Caco-2 (cell line): Measurements from ENCODE around the gene PALM2AKAP2. TPM values are rescaled to one million over a fixed set of nuclear protein-coding genes. Genes with fewer than 3 reads are reported as not detected.

Experiments
- BruUV-seq: library from RNA; stranded (reverse); fragments of 400-500 nt; replicated peaks from 2 replicates; lab custom pipeline; 2021; lab: Mats Ljungman, UMichigan
- CTCF ChIA-PET: fragments of 300-600 bp; sonication (Branson Sonifier 250); formaldehyde crosslinking; loops from one replicate; lab custom pipeline; 2022; ENCODE audit warnings: antibody characterized with exemption; lab: Charles Lee
- POLR2A ChIA-PET: fragments of 300-600 bp; sonication (Branson Sonifier 250); formaldehyde crosslinking; loops from one replicate; lab custom pipeline; 2022; ENCODE audit warnings: antibody characterized with exemption; lab: Charles Lee
- DNase-seq, 2 experiments: peaks; one replicate each; pipeline versions ENCODE4 v3.0.0 to v3.0.0-alpha.2; 2020 to 2022
- H3K27me3 ChIP-seq: replicated peaks from 2 replicates; pipeline ENCODE4 v1.6.0; 2011; ENCODE audit warnings: low read length; ENCODE audit not compliant: control insufficient read depth, insufficient read depth
- H3K36me3 ChIP-seq: 2 replicates; pipeline ENCODE4 v1.5.1; 2011; ENCODE audit warnings: low read length; ENCODE audit not compliant: control insufficient read depth, insufficient read depth
- H3K4me1 ChIP-seq: fragments of 250-450 bp; sonication (Bioruptor Pico); 2 replicates; pipeline ENCODE4 v1.5.1; 2020; ENCODE audit warnings: mild to moderate bottlenecking
- H3K4me3 ChIP-seq: 2 replicates; pipeline ENCODE4 v1.5.1; 2011; ENCODE audit warnings: low read depth, mild to moderate bottlenecking, control low read depth, low read length
- H3K9me3 ChIP-seq: fragments of 250-450 bp; sonication (Bioruptor Pico); 2 replicates; pipeline ENCODE4 v1.5.1; 2020; ENCODE audit warnings: mild to moderate bottlenecking, moderate library complexity
- H3K27ac Mint-ChIP-seq: one replicate; pipeline ENCODE4 v1.8.0; 2022; ENCODE audit warnings: mixed read lengths; ENCODE audit not compliant: unreplicated experiment
- H3K27me3 Mint-ChIP-seq: one replicate; pipeline ENCODE4 v1.8.0; 2022; ENCODE audit warnings: mixed read lengths; ENCODE audit not compliant: insufficient read depth, unreplicated experiment
- H3K36me3 Mint-ChIP-seq: one replicate; pipeline ENCODE4 v1.8.0; 2022; ENCODE audit warnings: mild to moderate bottlenecking, mixed read lengths; ENCODE audit not compliant: insufficient read depth, unreplicated experiment
- H3K4me1 Mint-ChIP-seq: one replicate; pipeline ENCODE4 v1.8.0; 2022; ENCODE audit warnings: low read depth, mixed read lengths; ENCODE audit not compliant: unreplicated experiment
- H3K4me3 Mint-ChIP-seq: one replicate; pipeline ENCODE4 v1.8.0; 2022; ENCODE audit warnings: mild to moderate bottlenecking, moderate library complexity, mixed read lengths; ENCODE audit not compliant: unreplicated experiment
- H3K9me3 Mint-ChIP-seq: one replicate; pipeline ENCODE4 v1.8.0; 2022; ENCODE audit warnings: mixed read lengths; ENCODE audit not compliant: unreplicated experiment
- CTCF ChIP-seq, 2 experiments: fragments of 200-600 bp in 1 of 2; IDR thresholded peaks; 1 replicate in 1 of 2; 2 replicates in 1 of 2; pipeline versions ENCODE4 v1.5.1 to v1.8.0; 2011 to 2022; ENCODE audit warnings: antibody characterized with exemption in 1 of 2, control low read depth in 1 of 2, inconsistent platforms in 1 of 2, low read depth in 1 of 2, low read length in 1 of 2, mild to moderate bottlenecking in 1 of 2, moderate library complexity in 1 of 2; ENCODE audit not compliant: insufficient read depth in 1 of 2, severe bottlenecking in 1 of 2, unreplicated experiment in 1 of 2
- intact Hi-C: fragments of 100-400 bp; cut with micrococcal nuclease; formaldehyde crosslinking; loops from one replicate; pipeline ENCODE4 v1.10.0; 2022; ENCODE audit not compliant: unreplicated experiment
- total RNA-seq: library from RNA; stranded (reverse); gene quantifications from 2 replicates; pipeline ENCODE4 v1.2.3, GENCODE V29; 2022

Gene PALM2AKAP2
- total RNA-seq, 1 experiment from 2014 or later, result 0.54 TPM

GRCh38 chr9:109767814-109768213 lies 12.2 kb upstream of the PALM2AKAP2 start:
- no TSS peak for BruUV-seq
- H3K4me3 Mint-ChIP-seq, result no peak overlapping the region
- intact Hi-C loops, result no loop called here
- H3K27me3 Mint-ChIP-seq, result peaks cover 11% of the 10 kb centered on the region
- H3K27ac Mint-ChIP-seq, result no peak overlapping the region
- peaks cover 16% of the 10 kb centered on the region; the same call in 1 of the 2 replicates for H3K4me1 ChIP-seq
- ChIA-PET POLR2A (no interaction called here), CTCF (no interaction called here)
- no peak for TF ChIP-seq CTCF (IDR thresholded peaks at IDR 0.05; ENCODE audit: insufficient read depth in 1 of 2, low read depth in 1 of 2, low read length in 1 of 2, severe bottlenecking in 1 of 2, unreplicated experiment in 1 of 2)
- H3K36me3 ChIP-seq, result no peaks in the 10 kb centered on the region
- DNase-seq, result no peak
- no peaks in the 10 kb centered on the region for H3K9me3 Mint-ChIP-seq
- no peaks in the 10 kb centered on the region for H3K36me3 Mint-ChIP-seq
- H3K4me1 Mint-ChIP-seq, result peaks cover 8% of the 10 kb centered on the region
- no peak overlapping the region for H3K4me3 ChIP-seq
- H3K27me3 ChIP-seq, result no peaks in the 10 kb centered on the region
- no peaks in the 10 kb centered on the region for H3K9me3 ChIP-seq

- Histone ChIP-seq H3K4me3 (no peak overlapping the region), H3K4me1 (peaks cover 16% of the 10 kb centered on the region; the same call in 1 of the 2 replicates), H3K27me3 (no peaks in the 10 kb centered on the region), H3K36me3 (no peaks in the 10 kb centered on the region), H3K9me3 (no peaks in the 10 kb centered on the region)
- TF ChIP-seq CTCF (IDR thresholded peaks at IDR 0.05; ENCODE audit: insufficient read depth in 1 of 2, low read depth in 1 of 2, low read length in 1 of 2, severe bottlenecking in 1 of 2, unreplicated experiment in 1 of 2), result no peak
- Mint-ChIP-seq H3K4me3 (no peak overlapping the region), H3K36me3 (no peaks in the 10 kb centered on the region), H3K4me1 (peaks cover 8% of the 10 kb centered on the region), H3K27ac (no peak overlapping the region), H3K9me3 (no peaks in the 10 kb centered on the region), H3K27me3 (peaks cover 9% of the 10 kb centered on the region)
- POLR2A ChIA-PET, result no interaction called here
- no TSS peak for BruUV-seq
- DNase-seq, result no peak
- CTCF ChIA-PET, result no interaction called here
- intact Hi-C loops, result no loop called here
Measured at GRCh38 chr9:109769250-109769649, 10.7 kb upstream of the PALM2AKAP2 start.

GRCh38 chr9:109770101-109770500 lies 9.9 kb upstream of the PALM2AKAP2 start:
- Histone ChIP-seq H3K9me3 (no peaks in the 10 kb centered on the region), H3K27me3 (no peaks in the 10 kb centered on the region), H3K4me3 (no peak overlapping the region), H3K4me1 (peaks cover 16% of the 10 kb centered on the region; the same call in 1 of the 2 replicates), H3K36me3 (no peaks in the 10 kb centered on the region)
- H3K4me3 Mint-ChIP-seq, result no peak overlapping the region
- H3K9me3 Mint-ChIP-seq, result no peaks in the 10 kb centered on the region
- intact Hi-C loops, result no loop called here
- no peaks in the 10 kb centered on the region for H3K36me3 Mint-ChIP-seq
- peaks cover 10% of the 10 kb centered on the region for H3K27me3 Mint-ChIP-seq
- H3K27ac Mint-ChIP-seq, result no peak overlapping the region
- TF ChIP-seq CTCF (IDR thresholded peaks at IDR 0.05; ENCODE audit: insufficient read depth in 1 of 2, low read depth in 1 of 2, low read length in 1 of 2, severe bottlenecking in 1 of 2, unreplicated experiment in 1 of 2), result no peak
- BruUV-seq, result no TSS peak
- ChIA-PET POLR2A (no interaction called here), CTCF (no interaction called here)
- no peak for DNase-seq
- H3K4me1 Mint-ChIP-seq, result peaks cover 8% of the 10 kb centered on the region
